Measurements from ENCODE around the gene SLC25A45. TPM values are rescaled to one million over a fixed set of nuclear protein-coding genes. Genes with fewer than 3 reads are reported as not detected.
A peak's percentile ranks its signal among the peaks of the same experiment; 100 is the strongest.

Gene SLC25A45
- total RNA-seq, 2 donors from 2014 or later, result 11.7 to 13.3 TPM

- Histone ChIP-seq H3K27me3 (replicated peaks; ENCODE audit: insufficient read depth) (no peaks in the 10 kb centered on the region), H3K4me3 (no peak overlapping the region), H3K4me1 (replicated peaks) (peaks cover 5% of the 10 kb centered on the region), H3K27ac (no peak overlapping the region), H3K9me3 (no peaks in the 10 kb centered on the region), H3K36me3 (peaks cover 5 to 10% of the 10 kb centered on the region in 2 donors)
- WGBS, result 87% methylated on average over 30 of the region's 30 CpGs
- DNase-seq (ENCODE audit: low spot score), result no peak
- intact Hi-C loops (cut with DNase I), result no loop called here
- TF ChIP-seq, protein P1, sequence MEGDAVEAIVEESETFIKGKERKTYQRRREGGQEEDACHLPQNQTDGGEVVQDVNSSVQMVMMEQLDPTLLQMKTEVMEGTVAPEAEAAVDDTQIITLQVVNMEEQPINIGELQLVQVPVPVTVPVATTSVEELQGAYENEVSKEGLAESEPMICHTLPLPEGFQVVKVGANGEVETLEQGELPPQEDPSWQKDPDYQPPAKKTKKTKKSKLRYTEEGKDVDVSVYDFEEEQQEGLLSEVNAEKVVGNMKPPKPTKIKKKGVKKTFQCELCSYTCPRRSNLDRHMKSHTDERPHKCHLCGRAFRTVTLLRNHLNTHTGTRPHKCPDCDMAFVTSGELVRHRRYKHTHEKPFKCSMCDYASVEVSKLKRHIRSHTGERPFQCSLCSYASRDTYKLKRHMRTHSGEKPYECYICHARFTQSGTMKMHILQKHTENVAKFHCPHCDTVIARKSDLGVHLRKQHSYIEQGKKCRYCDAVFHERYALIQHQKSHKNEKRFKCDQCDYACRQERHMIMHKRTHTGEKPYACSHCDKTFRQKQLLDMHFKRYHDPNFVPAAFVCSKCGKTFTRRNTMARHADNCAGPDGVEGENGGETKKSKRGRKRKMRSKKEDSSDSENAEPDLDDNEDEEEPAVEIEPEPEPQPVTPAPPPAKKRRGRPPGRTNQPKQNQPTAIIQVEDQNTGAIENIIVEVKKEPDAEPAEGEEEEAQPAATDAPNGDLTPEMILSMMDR (IDR thresholded peaks at IDR 0.05), result no peak
- no peak for TF ChIP-seq POLR2A (IDR thresholded peaks at IDR 0.05)
- no peak for TF ChIP-seq POLR2AphosphoS5 (IDR thresholded peaks at IDR 0.05)
Observed at GRCh38 chr11:65356394-65356972, 26.0 kb downstream of the SLC25A45 start.

GRCh38 chr11:65355776-65356393, 26.6 kb downstream of the SLC25A45 start:
- Histone ChIP-seq H3K36me3 (peaks cover 7 to 13% of the 10 kb centered on the region in 2 donors), H3K27me3 (replicated peaks; ENCODE audit: insufficient read depth) (no peaks in the 10 kb centered on the region), H3K9me3 (no peaks in the 10 kb centered on the region), H3K27ac (no peak overlapping the region), H3K4me3 (peak overlapping the region in 1 of 2 donors; percentile 80), H3K4me1 (replicated peaks) (peaks cover 5% of the 10 kb centered on the region)
- DNase-seq (ENCODE audit: low spot score), result peak; percentile 31
- TF ChIP-seq, protein P1 (IDR thresholded peaks at IDR 0.05), result no peak
- TF ChIP-seq POLR2AphosphoS5 (IDR thresholded peaks at IDR 0.05) (no peak), POLR2A (IDR thresholded peaks at IDR 0.05) (no peak)
- 47% methylated on average over 35 of the region's 35 CpGs for WGBS
- intact Hi-C loops (cut with DNase I), result no loop called here

DNA sequence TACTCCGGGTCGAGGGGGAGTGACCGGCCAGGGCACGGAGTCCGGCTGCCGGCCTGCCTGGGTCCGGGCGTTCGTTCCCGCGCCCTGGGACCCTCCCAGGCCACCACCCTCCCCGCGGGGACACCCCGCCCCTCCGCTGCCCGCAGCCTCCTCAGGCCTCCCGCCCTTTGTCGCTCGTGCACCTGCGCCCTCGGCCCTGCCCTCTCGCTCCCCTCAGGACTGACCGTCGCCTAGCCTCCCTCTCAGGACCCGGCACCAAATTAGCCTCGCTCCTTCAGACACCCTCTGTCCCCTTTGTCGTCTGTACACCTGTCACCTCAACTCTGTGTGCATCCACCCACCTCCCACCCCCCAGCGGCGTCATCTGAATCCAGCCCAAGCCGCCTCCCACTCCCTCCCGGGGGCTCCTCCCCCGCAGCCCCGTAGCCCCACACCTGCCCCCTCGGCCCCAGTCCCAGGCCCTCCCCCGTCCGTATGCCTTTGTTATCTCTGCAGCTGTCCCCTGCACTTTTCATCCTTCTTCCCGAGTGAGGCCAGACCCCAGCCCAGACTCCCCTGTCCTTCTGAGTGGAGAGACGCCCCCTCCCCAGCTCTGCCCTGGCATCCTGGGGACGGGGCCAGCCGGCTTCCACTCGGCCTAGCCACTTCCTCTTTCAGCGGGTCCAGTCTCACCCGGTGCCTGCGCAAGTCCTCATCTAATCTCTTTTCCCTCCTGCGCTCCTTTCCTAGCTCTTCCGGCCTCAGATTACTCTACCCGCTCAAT, 27.3 kb downstream of the SLC25A45 start:
- peak overlapping the region; percentile 72 to 80 for H3K4me3 ChIP-seq
- no peaks in the 10 kb centered on the region for H3K9me3 ChIP-seq
- intact Hi-C loops (cut with DNase I), result no loop called here
- H3K4me1 ChIP-seq (replicated peaks), result peaks cover 5% of the 10 kb centered on the region
- H3K27ac ChIP-seq, result peak overlapping the region; percentile 47 to 70
- H3K36me3 ChIP-seq, result peaks cover 7 to 13% of the 10 kb centered on the region in 2 donors
- no peak for DNase-seq (ENCODE audit: low spot score)
- no peaks in the 10 kb centered on the region for H3K27me3 ChIP-seq (replicated peaks; ENCODE audit: insufficient read depth)
- WGBS, result 2% methylated on average over 32 of the region's 47 CpGs
- TF ChIP-seq, protein P1 (IDR thresholded peaks at IDR 0.05), result no peak
- TF ChIP-seq POLR2AphosphoS5 (IDR thresholded peaks at IDR 0.05), result no peak
- no peak for TF ChIP-seq POLR2A (IDR thresholded peaks at IDR 0.05)

DNA sequence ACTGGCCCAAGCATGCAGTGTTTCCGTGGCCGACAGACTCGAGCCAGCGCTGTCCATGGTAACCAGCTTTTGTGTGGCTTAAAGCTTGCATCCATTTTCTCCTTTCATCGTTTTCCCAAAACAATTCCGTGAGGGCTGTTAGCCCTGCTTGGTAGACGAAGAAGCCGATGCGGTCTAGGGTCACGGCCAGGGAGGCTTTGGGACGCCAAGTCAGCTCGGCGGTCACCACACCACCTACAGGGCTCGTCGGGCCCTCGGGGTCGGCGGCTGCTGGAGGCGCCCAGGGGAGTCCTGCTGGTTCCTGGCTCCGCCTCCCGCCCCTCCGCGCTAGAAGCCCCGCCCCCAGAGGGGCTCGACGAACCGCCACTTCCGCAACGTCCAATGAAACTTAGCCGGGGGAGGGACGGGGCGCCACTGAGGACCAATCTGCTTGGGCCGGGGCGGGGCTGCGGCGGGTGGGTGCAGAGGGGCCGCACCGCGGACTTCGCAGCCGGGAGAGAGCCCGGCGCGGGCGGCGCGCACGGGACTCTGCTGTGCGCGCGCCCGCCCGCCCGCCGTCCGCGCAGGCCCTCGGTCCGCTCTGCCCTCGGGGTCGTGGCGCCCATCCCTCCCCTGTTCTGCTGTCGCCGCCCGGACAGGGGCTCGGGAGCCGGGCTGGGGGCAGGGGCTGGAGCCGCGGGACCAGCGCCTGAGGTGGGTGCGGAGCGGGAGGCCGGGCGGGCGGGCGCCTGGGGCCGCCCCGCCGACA, 28.0 kb downstream of the SLC25A45 start, which contains the start of gene TIGD3:
TSS of gene TIGD3 (plus strand) at position 487 of the 748 bp plus-strand sequence. CDS start 1,058 bp downstream, outside the sequence.
- intact Hi-C loops (cut with DNase I), result no loop called here
- peak within 1 kb of the TSS; percentile 72 to 80 for H3K4me3 ChIP-seq
- H3K9me3 ChIP-seq, result no peaks in the 10 kb centered on the region
- H3K4me1 ChIP-seq (replicated peaks), result peaks cover 5% of the 10 kb centered on the region
- no peaks in the 10 kb centered on the region for H3K27me3 ChIP-seq (replicated peaks; ENCODE audit: insufficient read depth)
- peaks cover 7 to 13% of the 10 kb centered on the region in 2 donors for H3K36me3 ChIP-seq
- WGBS, result under 1% methylated on average over 35 of the region's 79 CpGs
- DNase-seq (ENCODE audit: low spot score), result peak; percentile 98
- peak within 1 kb of the TSS; percentile 70 to 78 for H3K27ac ChIP-seq
- TF ChIP-seq POLR2A (IDR thresholded peaks at IDR 0.05) (peak; percentile 76), POLR2AphosphoS5 (IDR thresholded peaks at IDR 0.05) (peak; percentile 80)
- TF ChIP-seq, protein P1 (IDR thresholded peaks at IDR 0.05), result no peak
